Activated T-cell treated with anti-CD3 and anti-CD28 coated beads, Interleukin-2, amount 50 U/mL, for 48 hours (primary cell): ENCODE measurements around the gene RPL29.

ENCODE experiments used
- DNase-seq, 2 experiments: peaks; one replicate each; pipeline ENCODE4 v3.0.0-alpha.2; 2020

Gene RPL29

DNA sequence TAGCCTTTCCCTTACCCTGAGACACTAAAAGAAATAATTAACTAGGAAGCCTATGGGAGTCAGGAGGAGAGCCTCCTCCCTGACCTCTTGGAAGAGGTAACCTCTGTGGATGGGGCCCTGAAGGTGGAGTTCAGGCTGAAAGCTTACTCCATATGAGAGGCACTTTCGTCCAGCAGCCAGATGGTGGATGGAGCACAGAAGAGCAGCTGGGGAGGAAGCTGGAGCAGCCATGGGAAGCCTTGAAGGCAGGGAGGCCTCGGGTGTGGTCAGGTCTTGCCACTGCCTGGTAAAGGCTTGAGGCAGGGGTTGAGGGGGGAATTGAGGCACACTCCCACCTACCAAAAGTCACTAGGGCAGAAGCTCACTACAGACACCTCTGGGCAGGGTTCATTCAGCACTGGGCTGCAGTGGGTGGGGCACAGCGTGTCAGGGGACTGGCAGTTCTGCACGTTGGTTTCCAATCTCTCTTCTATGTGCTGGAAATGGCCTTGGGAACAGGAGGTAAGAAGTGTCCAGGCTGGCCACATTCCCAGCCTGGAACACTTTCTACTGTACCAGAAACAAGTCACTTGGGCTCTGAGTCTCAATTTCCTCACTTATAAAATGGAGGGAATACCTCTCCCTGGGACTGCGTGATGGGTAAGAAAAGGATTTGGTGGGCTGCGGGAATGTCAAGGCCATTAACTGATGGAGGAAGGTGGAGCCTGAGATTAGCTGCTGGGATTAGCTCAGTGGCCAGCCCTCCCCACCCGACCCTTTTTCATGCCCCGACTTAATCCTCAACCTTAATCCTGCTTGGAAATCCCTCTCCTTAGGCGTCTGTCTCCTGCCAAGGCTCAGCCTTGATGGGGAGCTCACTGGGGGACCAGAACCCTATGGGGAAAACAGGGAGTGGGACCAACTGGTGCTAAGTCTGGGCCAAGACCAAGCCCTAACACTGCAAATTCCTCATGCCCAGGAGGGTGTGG lies 33.8 kb downstream of the RPL29 start:
- DNase-seq = no peak

DNA sequence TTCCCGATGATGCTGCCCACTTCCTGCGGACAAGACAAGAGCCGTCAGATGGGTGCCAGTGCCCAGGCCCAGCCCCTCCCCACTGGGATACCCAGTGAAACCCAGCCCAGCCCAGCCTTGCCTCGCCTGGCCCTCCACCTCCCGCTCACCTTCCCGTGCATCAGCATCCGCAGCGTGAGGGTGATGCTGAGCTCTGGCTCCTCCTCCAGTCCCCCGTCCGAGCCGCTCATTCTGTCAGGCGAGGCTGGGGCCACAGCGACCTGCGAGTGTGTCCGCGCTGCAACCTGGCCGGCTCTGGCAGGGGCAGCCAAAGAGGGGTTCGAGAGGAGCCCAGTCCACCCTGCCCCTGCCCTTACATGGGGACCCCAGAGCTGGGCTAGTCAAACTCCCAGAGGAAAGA lies 34.7 kb downstream of the RPL29 start:
- DNase-seq = no peak

DNA sequence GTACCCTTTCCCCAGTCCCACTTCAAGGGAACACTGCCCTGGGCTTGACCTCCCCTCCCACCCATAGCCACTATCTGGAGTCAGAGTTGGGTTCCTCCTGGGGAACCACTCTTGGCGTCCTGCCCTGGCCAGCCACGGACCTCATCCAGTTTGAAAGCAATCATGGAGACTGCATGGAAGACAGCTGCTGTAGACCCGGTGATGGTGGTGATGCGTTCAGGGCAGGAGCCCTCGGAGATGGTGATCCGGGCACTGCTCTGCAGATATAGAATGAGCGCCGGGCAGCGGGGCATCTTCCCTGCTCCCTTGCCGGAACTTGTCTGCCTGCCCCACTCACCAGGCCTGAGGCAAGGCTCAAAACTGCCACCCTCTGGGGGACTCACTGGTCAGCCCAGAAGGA lies 35.3 kb downstream of the RPL29 start:
- DNase-seq = no peak

DNA sequence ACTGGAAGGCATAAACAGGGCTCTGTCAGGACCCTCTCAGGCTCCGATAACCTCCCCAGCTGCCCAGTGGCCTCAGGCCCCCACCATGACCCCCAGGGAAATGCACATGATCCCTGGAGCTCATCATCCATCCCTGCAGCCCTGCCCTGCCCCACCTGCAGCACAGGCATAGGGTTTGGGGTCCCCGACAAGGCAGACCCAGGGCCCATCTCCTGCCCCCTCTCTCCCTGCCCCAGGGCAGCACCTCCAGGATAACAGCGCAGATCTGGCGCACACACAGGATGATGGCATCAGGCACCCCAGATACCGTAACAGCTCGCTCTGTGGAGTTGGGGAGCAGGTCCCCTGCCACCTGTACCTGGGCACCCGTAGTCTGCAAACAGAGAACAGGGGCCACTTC lies 36.0 kb downstream of the RPL29 start:
- DNase-seq = no peak

DNA sequence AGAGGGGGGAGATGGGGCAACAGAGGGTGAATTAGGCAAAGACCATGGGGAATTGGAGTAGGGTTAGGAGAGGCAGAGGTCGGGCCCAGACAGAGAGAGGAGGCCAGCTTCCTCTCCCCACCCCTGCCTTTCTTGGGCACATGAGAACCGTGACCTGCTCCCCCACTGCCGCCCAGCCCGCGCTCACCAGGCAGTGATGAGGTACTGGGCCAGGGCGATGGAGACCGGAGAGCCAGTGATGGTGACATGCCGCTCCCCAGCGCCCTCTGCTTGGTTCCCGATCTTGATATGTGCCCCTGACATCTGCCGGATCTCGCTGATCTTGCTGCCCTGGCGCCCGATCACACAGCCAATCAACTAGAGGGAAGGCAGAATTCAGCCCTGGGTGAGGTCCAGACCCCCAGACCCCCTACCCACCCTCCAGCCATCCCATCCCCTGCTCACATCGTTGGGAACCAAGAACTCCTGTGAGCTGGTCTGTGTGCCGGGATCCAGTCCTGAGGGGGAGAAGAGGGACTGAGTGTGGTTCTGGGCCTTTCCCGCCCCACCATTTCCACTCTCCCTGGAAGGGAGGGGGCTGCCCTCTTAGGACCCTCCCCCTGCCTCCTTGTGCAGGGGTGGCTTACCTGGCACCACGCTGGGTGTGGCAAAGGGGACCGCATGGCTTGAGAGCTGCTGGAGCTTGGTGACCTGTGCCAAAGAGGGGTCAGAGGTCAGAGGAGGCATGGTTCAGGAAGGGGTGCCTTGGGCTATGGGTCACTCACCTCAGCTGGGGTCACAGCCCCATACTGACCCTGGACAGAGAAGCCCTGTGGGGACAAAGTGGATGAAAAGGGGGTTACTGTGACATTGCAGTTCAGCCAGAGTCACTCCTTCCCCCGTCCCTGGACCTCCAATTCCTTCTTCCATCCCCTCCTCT lies 36.8 kb downstream of the RPL29 start:
- no peak for DNase-seq

DNA sequence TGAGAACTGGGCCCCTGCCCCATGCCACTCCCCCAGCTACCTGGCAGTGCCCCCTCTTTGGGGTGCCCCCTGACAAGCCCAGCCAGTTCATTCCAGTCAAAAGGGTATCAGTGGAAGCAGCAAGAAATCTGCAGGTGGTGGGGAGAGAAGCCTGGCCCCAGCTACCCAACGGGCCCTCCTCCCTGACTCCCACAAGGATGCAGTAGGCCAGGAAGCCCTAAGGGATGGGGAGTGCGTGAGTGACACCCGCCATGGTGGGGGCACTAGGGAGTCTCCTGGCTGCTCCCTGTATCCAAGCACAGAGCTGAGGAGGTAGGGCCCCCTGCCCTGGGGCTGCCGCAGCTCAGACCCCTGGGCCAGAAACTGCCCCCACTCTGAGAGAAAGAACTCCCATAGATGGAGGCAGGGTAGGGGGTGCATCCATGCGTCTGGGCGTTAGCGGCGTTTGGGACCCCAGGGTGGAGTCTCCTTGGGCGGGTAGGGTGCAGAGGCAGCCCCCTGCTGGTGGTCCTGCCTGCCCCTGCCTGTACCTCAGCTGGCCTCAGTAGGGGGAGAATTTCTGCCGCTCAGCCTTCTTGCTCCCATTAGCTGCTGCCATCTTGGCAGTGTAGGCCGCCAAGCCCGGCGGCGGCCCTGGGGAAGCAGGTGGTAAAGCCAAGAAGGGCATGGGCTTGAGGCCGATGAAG lies 38.0 kb downstream of the RPL29 start:
- no peak for DNase-seq

DNA sequence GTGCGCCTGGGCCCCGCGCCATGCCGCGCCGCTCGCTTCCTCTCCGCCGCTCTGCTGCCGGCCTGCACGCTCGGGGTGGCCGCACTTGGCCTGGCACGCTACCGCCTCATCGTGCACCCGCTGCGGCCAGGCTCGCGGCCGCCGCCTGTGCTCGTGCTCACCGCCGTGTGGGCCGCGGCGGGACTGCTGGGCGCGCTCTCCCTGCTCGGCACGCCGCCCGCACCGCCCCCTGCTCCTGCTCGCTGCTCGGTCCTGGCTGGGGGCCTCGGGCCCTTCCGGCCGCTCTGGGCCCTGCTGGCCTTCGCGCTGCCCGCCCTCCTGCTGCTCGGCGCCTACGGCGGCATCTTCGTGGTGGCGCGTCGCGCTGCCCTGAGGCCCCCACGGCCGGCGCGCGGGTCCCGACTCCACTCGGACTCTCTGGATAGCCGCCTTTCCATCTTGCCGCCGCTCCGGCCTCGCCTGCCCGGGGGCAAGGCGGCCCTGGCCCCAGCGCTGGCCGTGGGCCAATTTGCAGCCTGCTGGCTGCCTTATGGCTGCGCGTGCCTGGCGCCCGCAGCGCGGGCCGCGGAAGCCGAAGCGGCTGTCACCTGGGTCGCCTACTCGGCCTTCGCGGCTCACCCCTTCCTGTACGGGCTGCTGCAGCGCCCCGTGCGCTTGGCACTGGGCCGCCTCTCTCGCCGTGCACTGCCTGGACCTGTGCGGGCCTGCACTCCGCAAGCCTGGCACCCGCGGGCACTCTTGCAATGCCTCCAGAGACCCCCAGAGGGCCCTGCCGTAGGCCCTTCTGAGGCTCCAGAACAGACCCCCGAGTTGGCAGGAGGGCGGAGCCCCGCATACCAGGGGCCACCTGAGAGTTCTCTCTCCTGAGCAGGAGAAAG lies 39.6 kb downstream of the RPL29 start:
- DNase-seq = peak; percentile 61 to 66

DNA sequence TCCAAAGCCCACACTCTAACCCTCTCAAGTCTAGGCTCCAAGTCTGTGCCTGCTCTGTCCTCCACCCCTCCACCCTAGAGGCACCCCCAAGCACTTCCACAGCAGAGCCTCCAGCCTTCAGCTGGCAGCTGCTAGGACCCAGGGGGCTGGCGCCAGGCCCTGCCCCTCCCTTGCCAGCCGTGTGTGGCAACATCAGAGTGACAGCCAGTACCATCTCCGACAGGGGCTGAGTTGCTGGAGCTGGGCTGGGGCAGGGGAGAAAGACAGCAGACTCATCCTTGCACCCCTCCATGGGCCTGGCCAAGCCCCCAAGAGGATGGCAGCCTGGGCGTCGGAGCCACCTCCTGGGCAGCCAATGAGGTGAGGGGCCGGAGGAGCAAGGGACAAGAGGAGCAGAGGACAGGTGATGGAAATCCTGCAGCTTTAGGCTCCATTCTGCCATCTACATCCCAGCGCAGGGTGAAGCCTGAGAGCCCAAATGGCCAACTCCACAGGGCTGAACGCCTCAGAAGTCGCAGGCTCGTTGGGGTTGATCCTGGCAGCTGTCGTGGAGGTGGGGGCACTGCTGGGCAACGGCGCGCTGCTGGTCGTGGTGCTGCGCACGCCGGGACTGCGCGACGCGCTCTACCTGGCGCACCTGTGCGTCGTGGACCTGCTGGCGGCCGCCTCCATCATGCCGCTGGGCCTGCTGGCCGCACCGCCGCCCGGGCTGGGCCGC lies 40.4 kb downstream of the RPL29 start, which contains the start of gene GPR62:
TSS of gene GPR62 (plus strand) at position 207 of the 718 bp plus-strand sequence. CDS start at position 479, 272 bp downstream.
- DNase-seq = no peak

DNA sequence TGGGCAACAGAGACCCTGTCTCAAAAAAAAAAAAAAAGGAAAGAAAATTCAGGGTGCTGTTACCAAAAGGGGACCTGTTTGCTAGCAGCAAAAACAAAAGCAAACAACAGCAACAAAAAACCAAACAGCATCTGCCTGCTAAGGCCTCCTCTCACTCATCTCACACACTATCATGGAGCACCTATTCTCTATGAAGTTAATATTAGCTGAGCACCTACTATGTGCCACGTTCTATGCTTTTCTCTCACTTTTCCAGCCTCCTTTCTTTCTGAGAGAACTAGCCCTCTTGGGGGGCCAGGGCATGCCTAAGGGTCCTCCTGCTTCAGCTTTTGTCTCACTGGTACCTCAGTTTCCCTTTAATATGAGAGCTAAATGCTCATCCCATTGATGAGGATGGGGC lies 41.0 kb downstream of the RPL29 start:
- DNase-seq = no peak

DNA sequence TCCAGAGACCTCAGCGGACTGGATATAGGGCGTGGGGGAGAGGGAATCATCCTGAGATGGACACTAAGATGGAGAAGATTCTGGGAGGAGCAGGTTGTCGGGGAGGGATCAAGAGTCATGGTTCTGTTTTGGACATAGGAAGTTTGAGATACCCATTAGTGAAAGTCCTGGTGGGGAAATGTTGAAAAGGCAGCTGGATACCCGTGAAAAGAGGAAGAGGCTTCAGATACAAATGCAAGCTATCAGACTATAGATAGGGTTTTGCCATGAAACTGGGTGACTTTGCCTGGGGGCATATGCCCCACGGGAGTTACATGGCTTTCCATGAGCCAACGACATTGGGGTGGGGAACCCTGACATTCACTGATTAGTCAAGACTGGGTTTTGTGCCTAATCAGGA lies 41.6 kb downstream of the RPL29 start:
- no peak for DNase-seq

DNA sequence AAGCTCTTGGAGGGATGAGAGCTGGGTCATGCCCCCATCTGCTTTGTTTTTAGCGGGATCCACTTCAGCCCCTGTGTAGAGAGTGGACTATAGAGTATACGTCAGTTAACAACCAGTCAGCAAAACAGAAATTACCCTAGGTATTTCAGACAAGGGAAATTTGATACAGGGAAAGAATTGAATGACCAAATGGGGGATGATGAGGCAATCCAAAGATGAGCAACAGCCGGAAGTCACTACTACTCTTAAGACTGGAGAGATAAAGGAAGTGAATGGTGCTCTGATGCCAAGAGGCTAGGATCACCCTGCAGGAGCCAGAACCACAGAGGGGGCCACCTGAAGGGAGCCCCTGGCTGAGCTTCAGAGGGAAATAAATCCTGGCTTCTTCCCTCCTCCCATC lies 42.2 kb downstream of the RPL29 start:
- no peak for DNase-seq

DNA sequence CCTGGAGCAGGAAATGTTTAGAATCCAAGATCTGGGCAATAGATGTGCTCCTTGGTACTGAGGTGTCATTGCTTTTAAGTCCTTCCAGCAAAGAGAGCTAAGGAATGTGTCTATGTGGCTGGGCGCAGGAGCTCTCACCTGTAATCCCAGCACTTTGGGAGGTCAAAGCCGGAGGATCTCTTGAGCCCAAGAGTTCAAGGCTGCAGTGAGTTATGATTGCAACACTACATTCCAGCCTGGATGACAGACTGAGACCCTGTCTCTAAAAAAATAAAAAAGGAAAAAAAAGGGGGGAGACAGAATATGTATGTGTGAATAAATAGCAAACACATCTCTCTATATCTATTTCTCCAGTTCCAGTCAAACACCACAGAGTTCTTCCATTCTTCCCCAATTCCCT lies 44.8 kb downstream of the RPL29 start:
- no peak for DNase-seq

DNA sequence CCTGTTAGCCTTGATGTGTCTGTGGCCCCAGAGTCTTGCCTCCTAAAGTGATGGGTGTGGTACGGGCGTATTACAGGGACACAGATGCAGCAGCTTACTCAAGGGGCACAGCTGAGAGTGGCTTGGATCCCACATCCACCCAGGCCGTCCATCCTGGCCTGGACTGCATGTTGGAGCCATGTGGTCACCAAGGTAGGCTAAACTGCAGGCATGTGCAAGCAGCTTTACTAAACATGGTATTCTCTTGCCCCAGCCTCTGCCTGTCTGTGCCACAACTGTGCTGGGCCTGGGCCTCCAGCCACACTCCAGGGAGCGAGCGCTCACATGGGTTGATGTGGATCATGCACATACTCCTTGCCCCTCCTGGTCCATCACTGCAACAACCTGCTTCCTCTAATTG lies 46.6 kb downstream of the RPL29 start:
- no peak for DNase-seq

DNA sequence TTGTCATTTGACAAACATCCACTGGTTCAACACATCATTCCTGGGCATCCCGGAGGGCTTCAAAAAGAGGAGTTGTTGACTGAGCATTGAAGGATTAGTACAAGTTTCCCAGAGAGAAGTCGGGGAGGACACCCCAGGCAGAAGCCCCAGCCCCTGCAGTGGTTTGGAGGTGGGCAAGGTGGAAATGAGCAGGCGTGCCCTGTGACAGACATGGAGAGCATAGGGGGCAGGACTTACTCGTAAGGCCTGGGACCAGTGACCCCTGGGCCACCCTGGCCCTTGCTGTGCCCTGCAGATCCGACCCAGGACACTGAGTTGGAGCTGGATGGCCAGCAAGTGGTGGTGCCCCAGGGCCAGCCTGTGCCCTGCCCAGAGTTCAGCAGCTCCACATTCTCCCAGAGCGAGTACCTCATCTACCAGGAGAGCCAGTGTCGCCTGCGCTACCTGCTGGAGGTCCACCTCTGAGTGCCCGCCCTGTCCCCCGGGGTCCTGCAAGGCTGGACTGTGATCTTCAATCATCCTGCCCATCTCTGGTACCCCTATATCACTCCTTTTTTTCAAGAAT lies 47.6 kb downstream of the RPL29 start:
- DNase-seq = no peak

DNA sequence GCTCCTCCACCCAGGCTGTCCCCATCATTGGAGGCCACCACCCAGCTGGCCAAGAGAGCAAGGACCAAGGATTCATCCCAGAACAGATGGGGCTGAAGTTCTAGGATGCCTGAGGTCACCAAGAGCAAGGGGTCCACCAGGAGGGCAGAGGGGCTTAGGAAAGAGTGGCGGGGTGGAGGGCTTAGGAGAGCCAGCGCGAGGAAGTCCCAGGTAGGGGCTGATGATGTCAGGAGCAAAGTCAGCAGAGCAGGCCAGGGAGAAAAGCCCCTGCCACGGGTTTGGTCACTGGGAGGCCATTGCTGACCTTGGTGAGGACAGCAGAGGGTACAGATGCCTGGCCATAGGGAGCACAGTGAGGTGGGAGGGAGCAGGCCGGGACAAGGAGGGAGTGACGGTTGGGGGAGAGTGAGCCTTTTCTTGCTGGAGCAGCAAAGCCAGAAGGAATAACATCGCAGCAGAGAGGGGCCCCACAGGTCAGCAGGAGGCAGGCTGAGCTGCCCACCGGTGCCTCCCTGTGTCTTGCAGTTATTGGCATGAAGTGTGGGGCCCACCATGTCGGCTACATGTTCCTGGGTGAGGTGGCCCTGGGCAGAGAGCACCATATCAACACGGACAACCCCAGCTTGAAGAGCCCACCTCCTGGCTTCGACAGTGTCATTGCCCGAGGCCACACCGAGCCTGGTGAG lies 48.3 kb downstream of the RPL29 start:
- no peak for DNase-seq

DNA sequence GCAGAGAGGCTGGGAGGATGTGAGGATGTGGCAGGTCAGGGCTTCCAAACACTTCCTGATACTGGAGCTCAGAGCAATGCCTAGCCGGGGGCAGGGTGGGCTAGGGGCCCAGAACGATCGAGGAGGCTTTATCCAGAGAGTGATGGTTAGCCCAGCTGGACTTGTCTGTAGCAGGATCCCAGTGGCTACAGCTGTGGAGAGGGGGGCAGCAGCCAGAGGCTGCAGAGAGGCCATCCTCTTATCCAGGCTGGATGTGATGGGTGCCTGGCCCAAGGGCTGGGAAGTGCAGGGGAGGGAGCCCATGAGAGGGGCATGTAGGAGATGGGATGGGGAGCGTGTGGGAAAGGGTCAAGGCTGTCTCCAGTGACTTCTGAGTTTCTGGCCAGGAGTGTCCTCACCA lies 48.9 kb downstream of the RPL29 start:
- no peak for DNase-seq

DNA sequence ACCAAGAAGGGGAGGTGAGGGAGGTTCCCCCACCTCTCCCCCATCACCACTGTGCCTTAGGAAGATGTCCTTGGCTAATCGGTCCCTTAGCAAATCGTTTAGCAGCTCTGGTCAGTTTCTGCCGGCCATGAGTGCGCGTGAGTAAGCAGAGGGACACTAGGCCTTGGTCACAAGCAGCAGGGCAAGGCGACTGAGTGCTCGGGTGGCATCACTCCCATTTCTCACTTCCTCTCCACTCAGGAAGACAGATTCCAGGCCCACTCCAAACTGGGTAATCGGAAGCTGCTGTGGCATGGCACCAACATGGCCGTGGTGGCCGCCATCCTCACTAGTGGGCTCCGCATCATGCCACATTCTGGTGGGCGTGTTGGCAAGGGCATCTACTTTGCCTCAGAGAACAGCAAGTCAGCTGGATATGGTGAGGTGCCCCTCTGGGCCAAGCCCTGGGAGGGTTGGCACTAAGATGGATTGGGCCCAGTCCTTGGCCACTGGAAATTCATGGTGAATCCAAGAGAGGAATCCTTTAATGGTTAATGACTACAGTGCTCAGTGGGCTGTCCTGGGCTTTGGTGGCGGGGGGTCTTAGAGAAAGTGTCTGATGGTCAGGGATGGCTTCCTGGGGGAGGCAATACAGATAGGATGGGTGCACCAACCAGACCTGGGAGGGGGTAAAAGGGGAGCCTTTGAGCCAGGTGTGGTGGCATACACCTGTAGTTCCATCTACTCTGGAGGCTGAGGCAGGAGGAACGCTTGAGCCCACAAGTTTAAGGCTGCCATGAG lies 49.6 kb downstream of the RPL29 start:
- no peak for DNase-seq

DNA sequence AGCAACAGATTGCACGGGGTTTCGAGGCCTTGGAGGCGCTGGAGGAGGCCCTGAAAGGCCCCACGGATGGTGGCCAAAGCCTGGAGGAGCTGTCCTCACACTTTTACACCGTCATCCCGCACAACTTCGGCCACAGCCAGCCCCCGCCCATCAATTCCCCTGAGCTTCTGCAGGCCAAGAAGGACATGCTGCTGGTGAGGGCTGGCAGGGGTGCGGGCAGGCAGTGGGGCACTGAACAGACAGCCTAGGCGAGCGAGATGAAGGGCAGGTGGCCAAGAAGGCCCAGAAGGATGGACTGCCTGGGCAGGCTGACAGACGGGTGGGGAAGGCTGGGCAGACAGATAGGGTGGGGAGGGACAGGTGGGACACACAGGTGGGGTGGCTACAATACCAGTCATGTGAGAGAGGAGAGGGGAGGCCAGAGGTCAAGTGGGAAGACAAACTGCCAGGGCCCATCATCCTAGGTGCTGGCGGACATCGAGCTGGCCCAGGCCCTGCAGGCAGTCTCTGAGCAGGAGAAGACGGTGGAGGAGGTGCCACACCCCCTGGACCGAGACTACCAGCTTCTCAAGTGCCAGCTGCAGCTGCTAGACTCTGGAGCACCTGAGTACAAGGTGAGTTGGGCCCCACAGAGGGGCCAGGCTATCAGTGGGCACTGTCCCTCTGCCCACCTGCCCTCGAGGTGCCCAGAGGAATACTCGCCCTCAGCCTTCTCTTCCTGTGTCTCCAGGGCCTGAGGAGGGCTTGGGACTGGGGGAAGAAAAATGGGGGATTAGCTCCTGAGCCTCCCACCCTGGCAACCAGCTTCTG lies 50.5 kb downstream of the RPL29 start:
- DNase-seq = no peak
